Type B pancreatic cell (in vitro differentiated cells): Measurements from ENCODE around the gene LTK. TPM values are rescaled to one million over a fixed set of nuclear protein-coding genes. Genes with fewer than 3 reads are reported as not detected.

Source experiments
- DNase-seq: peaks from one replicate; pipeline ENCODE4 v3.0.0; 2021; ENCODE audit warnings: mixed read lengths; ENCODE audit not compliant: unreplicated experiment; ENCODE audit errors: extremely low spot score
- H3K27ac Mint-ChIP-seq: 2 replicates; pipeline ENCODE4 v1.8.0; 2021; ENCODE audit warnings: mild to moderate bottlenecking, mixed read lengths
- H3K27me3 Mint-ChIP-seq: 2 replicates; pipeline ENCODE4 v1.8.0; 2021; ENCODE audit warnings: mixed read lengths
- H3K36me3 Mint-ChIP-seq: 2 replicates; pipeline ENCODE4 v1.8.0; 2021; ENCODE audit warnings: mixed read lengths
- H3K4me1 Mint-ChIP-seq: one replicate; pipeline ENCODE4 v1.8.0; 2021; ENCODE audit warnings: mixed read lengths; ENCODE audit not compliant: unreplicated experiment
- H3K4me3 Mint-ChIP-seq: 2 replicates; pipeline ENCODE4 v1.8.0; 2021; ENCODE audit warnings: mild to moderate bottlenecking, mixed read lengths
- H3K9me3 Mint-ChIP-seq: 2 replicates; pipeline ENCODE4 v1.8.0; 2021; ENCODE audit warnings: mixed read lengths
- CTCF ChIP-seq: fragments of 200-600 bp; sonication (generic); conservative IDR thresholded peaks from 2 replicates; pipeline ENCODE4 v1.5.0; 2021; ENCODE audit warnings: antibody characterized with exemption, mild to moderate bottlenecking
- total RNA-seq: library from RNA; stranded (reverse); gene quantifications from 2 replicates; pipeline ENCODE4 v1.2.1, GENCODE V29; 2021; ENCODE audit warnings: low replicate concordance

Gene LTK
- total RNA-seq, 1 donor from 2014 or later = 0.51 TPM

GRCh38 chr15:41523097-41523496 is 9.5 kb upstream of the LTK start:
- no peak for TF ChIP-seq CTCF
- H3K27ac Mint-ChIP-seq = no peak overlapping the region
- no peak for DNase-seq
- H3K4me1 Mint-ChIP-seq = no peaks in the 10 kb centered on the region
- peaks cover 16% of the 10 kb centered on the region for H3K36me3 Mint-ChIP-seq
- no peak overlapping the region for H3K4me3 Mint-ChIP-seq
- no peaks in the 10 kb centered on the region for H3K9me3 Mint-ChIP-seq
- no peaks in the 10 kb centered on the region for H3K27me3 Mint-ChIP-seq

- Mint-ChIP-seq H3K36me3 (peaks cover 25% of the 10 kb centered on the region), H3K4me1 (no peaks in the 10 kb centered on the region), H3K4me3 (no peak overlapping the region), H3K27ac (peak overlapping the region; percentile 15), H3K27me3 (no peaks in the 10 kb centered on the region), H3K9me3 (no peaks in the 10 kb centered on the region)
- TF ChIP-seq CTCF = no peak
- DNase-seq = no peak
Observed at GRCh38 chr15:41521614-41522013, 8.0 kb upstream of the LTK start.

GRCh38 chr15:41520636-41521035 is 7.0 kb upstream of the LTK start:
- Mint-ChIP-seq H3K36me3 (peaks cover 25% of the 10 kb centered on the region), H3K4me3 (no peak overlapping the region), H3K27me3 (no peaks in the 10 kb centered on the region)

GRCh38 chr15:41517895-41518449 is 4.3 kb upstream of the LTK start:
- H3K4me3 Mint-ChIP-seq = no peak overlapping the region
- H3K27ac Mint-ChIP-seq = no peak overlapping the region
- no peaks in the 10 kb centered on the region for H3K9me3 Mint-ChIP-seq
- no peak for TF ChIP-seq CTCF
- peaks cover 17% of the 10 kb centered on the region for H3K27me3 Mint-ChIP-seq
- DNase-seq = no peak
- no peaks in the 10 kb centered on the region for H3K4me1 Mint-ChIP-seq
- H3K36me3 Mint-ChIP-seq = peaks cover 25% of the 10 kb centered on the region

More at GRCh38 chr15:41520636-41521035, 7.0 kb upstream of the LTK start:
- no peaks in the 10 kb centered on the region for H3K9me3 Mint-ChIP-seq
- no peak for TF ChIP-seq CTCF
- no peak overlapping the region for H3K27ac Mint-ChIP-seq
- no peak for DNase-seq
- H3K4me1 Mint-ChIP-seq = no peaks in the 10 kb centered on the region

- Mint-ChIP-seq H3K9me3 (no peaks in the 10 kb centered on the region), H3K27ac (peak overlapping the region; percentile 36), H3K27me3 (peaks cover 53% of the 10 kb centered on the region), H3K4me3 (peak overlapping the region; percentile 82), H3K36me3 (peaks cover 14% of the 10 kb centered on the region), H3K4me1 (peaks cover 4% of the 10 kb centered on the region)
- DNase-seq = no peak
- no peak for TF ChIP-seq CTCF
Observed at GRCh38 chr15:41512940-41513505, 604 bp downstream of the LTK start.
